Ammon's horn (tissue), 1 donor: ENCODE results near the gene IFNB1.

Experiments used
- DNase-seq: peaks from one replicate; pipeline ENCODE4 v3.0.0-alpha.2; 2016; ENCODE audit warnings: low spot score

IFNB1 gene

DNA sequence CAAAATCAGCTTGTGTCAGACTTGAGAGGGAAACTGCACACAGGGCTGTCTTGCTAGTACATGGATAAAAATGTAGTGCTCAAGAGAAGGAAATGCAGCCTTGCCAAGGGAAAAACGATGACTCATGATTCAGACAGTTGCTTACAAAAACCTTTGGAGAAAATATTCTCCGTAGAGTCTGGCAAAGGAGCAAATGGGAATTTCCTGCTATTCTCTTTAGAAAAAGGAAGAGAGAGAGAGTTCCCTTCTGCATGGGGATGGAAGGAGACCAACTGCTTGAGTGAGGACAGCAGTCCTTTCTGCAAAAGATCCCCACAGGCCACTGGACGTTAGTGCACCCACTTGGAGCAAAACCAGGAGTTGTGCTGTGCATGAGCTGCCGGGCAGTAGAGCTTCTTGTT lies 7.6 kb downstream of the IFNB1 start:
- DNase-seq = peak; percentile 72

DNA sequence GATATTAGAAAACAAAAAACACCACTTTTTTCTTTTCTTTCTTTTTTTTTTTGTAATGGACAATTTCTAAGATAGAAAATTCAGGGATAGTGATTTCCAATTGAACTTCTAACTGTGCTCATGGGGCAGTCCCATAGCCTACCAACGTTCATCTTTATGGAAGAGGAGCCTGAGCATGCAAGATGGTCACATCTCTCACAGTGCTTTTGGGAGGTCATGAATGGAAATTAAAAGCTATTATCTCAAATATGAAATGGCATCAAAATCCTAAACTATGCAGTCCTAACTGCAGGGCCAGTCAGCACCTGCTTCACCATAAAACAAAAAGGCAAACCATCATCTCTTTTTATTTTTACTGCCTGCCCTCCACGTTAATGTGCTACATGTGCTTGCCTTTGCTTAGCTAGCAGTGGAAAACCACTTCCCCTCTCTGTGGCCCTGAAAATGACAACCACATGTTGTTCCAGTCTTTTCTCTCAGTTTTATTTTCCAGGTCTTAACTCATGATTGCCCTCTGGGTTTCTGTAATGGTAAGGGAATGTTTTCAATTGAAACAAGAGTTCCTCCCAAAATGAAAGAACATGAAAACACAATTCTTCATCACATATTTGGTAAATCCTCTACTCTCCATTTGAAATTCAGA lies 16.7 kb downstream of the IFNB1 start:
- peak; percentile 15 for DNase-seq

DNA sequence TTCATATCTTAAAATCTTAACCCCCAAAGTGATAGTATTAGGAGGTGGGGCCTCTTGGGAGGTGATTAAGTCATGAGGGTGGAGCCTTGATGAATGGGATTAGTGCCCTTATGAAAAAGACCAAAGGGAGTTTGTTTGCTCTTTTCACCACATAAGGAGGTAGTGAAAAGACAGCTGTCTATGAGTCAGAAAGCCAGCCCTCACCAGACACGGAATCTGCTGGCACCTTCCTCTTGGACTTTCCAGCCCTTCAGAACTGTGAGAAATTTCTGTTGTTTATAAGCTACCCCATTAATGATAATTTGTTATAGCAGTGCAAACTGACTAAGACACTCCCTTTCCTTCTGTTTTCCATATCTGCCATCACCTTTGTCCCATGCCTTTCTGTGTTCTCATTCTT lies 20.8 kb downstream of the IFNB1 start:
- DNase-seq = no peak

DNA sequence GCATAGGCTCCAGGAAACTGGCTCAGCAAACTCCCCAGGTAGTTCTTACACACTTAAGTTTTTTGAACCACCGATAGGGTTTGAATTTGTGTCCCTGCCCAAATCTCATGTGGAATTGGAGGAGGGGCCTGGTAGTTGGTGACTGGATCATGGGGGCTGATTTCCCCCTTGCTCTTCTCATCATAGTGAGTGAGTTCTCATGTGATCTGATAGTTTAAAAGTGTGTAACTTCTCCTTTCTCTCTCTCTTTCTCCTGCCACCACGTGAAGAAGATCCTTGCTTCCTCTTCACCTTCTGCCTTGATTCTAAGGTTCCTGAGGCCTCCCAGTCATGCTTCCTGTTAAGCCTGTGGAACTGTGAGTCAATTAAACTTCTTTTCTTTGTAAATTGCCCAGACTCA lies 23.9 kb downstream of the IFNB1 start:
- no peak for DNase-seq

DNA sequence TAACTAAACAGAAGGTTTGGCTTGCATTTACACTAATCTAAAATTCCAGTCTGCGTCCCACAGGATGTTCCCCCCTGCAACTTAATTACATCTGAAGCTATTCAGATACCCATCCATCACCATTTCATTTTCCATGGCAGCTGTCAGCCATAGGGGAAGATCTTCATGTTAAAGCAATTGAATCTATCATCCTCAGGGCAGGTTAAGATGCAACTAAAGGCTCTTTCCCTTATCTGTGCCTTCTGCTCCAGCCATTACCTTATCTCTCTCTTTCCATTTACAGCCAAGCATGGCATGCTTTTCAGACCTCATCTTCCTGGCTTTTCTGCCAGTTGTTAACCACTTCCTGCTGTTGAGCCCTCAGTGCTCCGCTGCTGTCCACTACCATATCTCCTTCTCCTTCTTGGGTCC lies 30.5 kb downstream of the IFNB1 start:
- no peak for DNase-seq

DNA sequence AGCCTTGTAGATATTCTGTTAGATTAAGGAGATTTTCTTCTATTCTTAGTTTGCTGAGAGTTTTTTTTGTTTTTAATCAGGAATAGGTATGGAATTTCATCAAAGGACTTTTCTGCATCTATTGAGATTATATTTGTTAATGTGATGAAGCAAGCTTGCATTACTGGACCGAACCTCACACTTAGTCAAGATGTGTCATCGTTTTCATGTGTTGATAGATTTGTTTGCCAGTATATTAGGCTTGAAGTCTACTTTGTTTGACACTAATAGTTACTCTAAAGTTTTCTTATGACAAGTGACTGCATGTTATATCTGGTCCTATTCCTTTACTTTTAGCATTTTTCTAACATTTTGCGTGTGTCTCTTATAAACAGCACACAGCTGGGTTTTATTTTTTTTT lies 33.9 kb downstream of the IFNB1 start:
- DNase-seq = no peak

DNA sequence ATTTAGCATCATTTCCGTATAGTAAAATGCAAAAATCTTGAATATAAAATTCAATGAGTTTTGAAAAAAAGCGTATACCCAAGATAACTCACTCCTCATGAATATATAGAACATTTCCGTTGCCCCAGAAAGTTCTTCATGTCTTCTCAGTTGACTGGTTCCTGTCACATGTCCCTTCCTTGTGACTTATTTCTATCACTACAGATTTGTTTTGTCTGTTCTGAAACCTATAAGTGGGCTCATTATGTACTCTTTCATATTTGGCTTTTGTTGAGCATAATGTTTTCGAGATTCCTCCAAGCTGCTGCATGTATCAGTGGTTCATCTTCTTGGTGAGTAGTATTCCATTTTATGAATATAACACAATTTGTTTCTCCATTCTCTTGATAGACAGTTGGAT lies 35.3 kb downstream of the IFNB1 start:
- no peak for DNase-seq

DNA sequence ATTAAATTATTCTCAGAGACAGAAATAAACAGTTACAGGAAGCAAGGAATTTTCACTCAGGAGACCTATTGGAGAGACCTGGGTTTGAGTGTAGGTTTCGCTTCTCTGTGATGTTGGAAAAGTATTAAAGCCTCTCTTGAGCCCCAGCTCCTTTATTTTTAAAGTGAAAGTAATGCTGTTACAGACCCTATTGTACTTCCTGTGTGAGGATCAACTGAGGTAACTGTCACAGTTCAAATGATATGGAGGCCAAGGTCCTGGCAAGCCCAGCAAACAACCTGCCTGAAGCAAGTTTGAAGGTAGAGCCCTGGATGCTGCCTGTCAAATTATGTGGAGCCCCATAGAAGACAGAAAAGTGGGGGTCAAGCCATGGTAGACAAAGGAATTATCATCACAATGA lies 38.4 kb downstream of the IFNB1 start:
- DNase-seq = no peak

DNA sequence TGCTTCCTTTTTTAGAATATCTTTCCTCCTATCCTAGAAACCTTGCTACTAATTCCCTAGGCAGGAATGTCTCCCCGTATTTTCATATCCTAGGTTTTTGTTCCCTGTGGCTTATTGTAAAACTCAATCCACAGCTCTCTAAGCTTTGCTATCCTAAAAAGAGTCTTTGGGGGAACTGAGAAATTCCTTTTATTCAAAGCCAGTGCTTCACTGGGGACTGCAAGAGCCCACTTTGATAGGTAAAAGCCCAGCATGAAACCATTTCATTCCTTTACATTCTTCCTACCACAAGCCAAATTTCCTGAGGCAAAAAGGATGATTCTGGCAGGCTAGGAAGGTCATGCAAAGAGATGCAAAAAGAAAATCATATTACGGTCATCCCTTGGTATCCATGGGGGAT lies 40.5 kb downstream of the IFNB1 start:
- DNase-seq = no peak

DNA sequence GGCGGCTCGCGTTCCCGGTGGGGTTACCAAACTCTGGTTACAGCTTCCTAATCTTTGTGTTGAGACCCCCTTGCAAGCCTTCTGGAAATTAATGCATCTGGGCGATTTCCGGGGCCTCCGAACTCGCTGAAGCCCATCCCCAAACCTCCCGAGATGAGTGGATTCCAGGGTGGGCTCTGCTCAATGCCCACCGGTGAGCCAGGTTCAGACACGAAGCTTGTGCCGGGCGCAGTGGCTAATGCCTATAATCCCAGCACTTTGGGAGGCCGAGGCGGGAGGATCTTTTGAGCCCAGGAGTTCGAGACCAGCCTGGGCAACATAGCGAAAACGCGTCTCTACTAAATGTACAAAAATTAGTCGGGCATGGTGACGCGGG lies 45.9 kb downstream of the IFNB1 start:
- DNase-seq = no peak

DNA sequence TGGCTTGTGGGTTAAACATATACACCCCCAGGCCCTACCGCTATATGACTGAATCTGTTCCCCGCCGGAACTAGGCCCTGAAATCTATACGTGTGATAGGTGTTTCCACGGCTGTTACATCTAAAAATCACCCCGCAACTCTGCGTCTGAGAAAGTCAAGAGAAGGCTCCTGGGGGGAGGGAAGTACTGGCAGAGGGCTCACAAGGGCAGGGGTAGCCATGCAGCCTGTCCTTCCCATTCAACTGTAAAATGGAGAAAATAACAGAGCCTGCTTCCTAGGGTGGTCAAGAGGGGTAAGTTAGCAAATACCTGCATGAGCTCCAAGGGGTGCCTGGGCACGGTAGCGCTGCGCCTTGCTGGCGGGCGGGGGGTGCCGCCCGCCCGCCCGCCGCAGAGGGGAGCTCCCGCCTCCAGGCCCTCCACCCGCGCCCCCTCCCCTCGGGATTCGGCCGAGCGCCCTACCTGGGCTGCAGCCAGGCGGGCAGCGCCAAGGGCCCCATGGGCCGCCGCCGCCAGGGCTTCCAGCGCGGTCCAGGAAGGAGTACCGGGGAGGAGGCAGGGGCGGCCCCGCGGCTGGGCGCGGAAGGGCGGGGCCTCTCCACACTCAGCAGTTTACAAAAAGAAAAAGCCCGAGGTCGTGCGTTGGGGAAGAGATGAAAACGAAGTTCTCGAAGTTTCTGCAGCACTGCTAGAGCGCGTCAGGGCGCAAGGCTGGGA lies 46.5 kb downstream of the IFNB1 start, which contains the start of gene HACD4:
Gene HACD4 (minus strand): TSS at position 550 of the 717 bp plus-strand sequence. CDS start 50 bp downstream, at position 500.
- DNase-seq = peak; percentile 63

DNA sequence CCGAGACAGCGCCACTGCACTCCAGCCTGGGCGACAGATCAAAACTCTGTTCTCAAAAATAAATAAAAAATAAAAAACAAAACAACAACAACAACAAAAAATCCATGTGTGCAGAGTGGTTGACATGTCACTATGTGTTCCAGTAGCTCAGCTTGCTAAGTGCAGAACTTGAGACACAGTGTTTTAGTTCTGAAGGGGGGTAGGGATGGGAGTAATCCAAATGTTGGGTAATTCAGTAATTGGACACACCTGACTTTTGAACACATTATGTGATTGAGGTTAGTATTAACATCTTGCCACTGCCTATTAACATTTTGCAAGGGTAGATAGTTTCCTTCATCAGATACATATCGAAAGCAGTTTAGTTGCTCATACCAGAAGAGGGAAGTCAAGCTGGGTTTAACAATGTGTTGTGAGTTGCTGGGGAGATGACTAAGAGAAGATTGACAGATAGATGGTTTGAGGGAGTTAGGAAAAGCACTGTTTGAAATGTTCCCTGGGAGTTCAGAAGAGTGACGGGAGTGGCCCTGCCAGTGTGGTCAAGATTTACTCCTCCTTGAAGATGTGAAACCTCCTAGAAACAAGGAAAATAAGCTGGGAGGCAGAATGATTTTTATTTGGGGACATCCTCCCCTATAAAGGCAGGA lies 47.2 kb downstream of the IFNB1 start:
- peak; percentile 66 for DNase-seq

DNA sequence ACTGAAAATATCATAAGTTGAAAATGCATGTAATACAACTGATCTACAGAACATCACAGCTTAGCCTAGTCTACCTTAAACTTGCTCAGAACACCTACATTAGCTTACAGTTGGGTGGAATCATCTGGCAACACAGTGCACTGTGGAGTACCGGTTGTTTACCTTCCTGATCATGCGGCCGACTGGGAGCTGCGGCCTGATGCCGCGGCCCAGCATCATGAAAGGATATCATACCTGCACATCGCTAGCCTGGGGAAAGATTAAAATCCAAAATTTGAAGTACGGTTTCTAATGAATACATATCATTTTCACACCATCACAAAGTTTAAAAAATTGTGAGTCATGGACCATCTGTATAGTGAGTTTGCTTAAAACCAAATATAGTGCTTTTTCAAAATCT lies 48.1 kb downstream of the IFNB1 start:
- DNase-seq = no peak

DNA sequence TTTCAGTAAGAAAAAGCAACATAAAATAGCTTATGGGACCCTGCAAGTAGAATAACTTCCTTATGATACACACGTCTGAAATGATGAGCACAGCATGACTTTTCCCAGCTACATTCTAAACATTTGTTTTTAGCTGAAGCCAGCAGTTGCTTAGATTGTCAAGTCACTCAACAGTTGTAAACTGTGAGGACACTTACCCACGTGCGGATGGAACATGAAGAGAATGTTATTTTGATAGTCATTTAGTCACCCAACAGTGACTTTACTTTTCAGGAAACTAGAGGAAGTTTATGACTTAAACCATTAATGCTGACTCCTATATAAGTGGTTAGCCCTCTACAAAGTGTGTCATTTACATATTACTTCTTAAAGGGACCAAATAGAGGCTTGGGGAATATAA lies 49.3 kb downstream of the IFNB1 start:
- DNase-seq = peak; percentile 14

DNA sequence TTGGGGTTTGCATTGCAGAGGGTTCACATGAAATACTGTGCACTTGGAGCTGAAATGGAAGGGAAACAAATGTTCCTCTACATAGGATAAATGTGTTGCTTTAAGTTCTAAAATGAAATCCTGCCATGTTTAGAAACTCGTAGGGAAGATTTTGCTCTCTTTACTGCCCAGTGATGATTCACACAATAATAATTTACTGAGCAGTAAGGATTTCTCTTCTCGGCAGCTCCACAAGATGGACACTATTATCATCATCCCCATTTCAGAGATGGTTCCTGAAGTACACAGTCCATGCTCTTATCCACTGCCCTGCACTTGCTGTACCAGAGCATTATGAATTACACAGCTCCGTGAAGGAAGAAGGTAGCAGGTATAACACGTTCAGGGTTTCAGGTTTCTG lies 50.4 kb downstream of the IFNB1 start:
- DNase-seq = no peak
